Nephron progenitor cell (in vitro differentiated cells): Measurements from ENCODE around the gene CPSF2.

ENCODE experiments used
- DNase-seq: peaks from one replicate; pipeline ENCODE4 v3.0.0; 2021
- H3K27ac Mint-ChIP-seq: 2 replicates; pipeline ENCODE4 v1.8.0; 2021; ENCODE audit warnings: mild to moderate bottlenecking, moderate library complexity, mixed read lengths
- H3K27me3 Mint-ChIP-seq: 2 replicates; pipeline ENCODE4 v1.8.0; 2021; ENCODE audit warnings: mild to moderate bottlenecking, low read depth, mixed read lengths; ENCODE audit not compliant: poor library complexity
- H3K36me3 Mint-ChIP-seq: 2 replicates; pipeline ENCODE4 v1.8.0; 2021; ENCODE audit warnings: low read depth, mixed read lengths
- H3K4me1 Mint-ChIP-seq: 2 replicates; pipeline ENCODE4 v1.8.0; 2021; ENCODE audit warnings: mixed read lengths
- H3K4me3 Mint-ChIP-seq: 2 replicates; pipeline ENCODE4 v1.8.0; 2021; ENCODE audit warnings: mild to moderate bottlenecking, moderate library complexity, mixed read lengths
- H3K9me3 Mint-ChIP-seq: 2 replicates; pipeline ENCODE4 v1.8.0; 2021; ENCODE audit warnings: mild to moderate bottlenecking, moderate library complexity, mixed read lengths
- TF ChIP-seq, protein P1 (sequence below): fragments of 200-600 bp; sonication (generic); IDR thresholded peaks from 2 replicates; pipeline ENCODE4 v1.5.0; 2021; ENCODE audit warnings: antibody characterized with exemption

Gene CPSF2

DNA sequence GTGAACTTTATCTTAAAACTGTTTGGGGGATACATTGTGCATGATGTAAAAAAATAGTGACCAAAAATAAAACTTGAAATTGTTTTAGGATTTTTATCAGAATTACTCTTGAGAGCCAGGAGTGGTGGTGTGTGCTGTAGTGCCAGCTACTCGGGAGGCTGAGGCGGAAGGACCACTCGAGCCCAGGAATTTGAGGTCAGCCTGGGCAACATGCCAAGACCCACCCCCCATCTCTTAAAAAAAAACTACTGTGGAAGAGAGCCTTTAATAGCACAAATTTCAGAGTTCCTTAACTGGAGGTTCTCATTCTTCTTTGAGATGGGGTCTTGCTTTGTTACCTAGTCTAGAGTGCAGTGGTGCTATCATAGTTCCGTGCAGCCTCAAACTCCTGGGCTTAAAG is 21.5 kb downstream of the CPSF2 start:
- Mint-ChIP-seq H3K4me3 (no peak overlapping the region), H3K36me3 (peaks cover 75% of the 10 kb centered on the region), H3K9me3 (no peaks in the 10 kb centered on the region), H3K4me1 (no peaks in the 10 kb centered on the region), H3K27me3 (no peaks in the 10 kb centered on the region), H3K27ac (no peak overlapping the region)
- TF ChIP-seq, protein P1, sequence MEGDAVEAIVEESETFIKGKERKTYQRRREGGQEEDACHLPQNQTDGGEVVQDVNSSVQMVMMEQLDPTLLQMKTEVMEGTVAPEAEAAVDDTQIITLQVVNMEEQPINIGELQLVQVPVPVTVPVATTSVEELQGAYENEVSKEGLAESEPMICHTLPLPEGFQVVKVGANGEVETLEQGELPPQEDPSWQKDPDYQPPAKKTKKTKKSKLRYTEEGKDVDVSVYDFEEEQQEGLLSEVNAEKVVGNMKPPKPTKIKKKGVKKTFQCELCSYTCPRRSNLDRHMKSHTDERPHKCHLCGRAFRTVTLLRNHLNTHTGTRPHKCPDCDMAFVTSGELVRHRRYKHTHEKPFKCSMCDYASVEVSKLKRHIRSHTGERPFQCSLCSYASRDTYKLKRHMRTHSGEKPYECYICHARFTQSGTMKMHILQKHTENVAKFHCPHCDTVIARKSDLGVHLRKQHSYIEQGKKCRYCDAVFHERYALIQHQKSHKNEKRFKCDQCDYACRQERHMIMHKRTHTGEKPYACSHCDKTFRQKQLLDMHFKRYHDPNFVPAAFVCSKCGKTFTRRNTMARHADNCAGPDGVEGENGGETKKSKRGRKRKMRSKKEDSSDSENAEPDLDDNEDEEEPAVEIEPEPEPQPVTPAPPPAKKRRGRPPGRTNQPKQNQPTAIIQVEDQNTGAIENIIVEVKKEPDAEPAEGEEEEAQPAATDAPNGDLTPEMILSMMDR = no peak
- DNase-seq = no peak

DNA sequence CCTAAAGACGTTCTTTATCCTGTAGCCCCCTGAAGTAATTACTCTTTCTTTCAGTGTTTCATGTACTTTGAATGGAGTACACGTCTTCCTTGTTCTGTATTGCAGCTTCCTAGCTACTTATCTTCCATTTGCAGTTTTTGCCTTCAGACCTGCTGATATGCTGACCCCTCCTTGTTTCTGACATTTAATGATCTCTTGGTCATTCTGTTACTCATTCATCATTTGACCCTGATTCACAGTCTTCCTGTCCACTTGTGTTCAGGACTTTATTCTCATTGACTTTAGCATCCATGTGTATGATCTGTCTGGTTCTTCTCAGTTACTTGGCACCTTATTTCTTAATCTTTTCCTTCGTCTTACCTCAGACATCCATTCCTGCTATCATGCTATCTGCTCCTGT is 22.2 kb downstream of the CPSF2 start:
- Mint-ChIP-seq H3K36me3 (peaks cover 75% of the 10 kb centered on the region), H3K4me1 (no peaks in the 10 kb centered on the region), H3K27me3 (no peaks in the 10 kb centered on the region), H3K4me3 (no peak overlapping the region), H3K27ac (peak overlapping the region; percentile 0), H3K9me3 (no peaks in the 10 kb centered on the region)
- TF ChIP-seq, protein P1 = no peak
- DNase-seq = no peak

DNA sequence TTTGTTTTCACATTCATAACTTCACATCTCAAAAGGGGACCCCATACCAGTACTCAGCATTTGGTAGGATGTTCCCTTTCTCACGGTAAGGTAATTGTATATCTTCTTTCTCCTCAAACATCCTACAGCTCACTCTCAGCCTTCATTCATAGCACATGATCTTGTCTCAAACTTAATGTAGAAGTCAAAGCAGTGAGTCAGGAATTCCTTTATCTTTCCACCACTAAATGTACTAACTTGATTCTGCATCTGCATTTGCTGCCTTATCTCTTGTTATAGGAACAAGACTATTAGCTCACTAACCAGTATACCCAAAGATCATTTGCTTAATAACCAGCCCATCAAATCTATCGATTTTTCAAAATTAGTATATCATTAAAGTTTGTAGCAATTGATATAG is 22.9 kb downstream of the CPSF2 start:
- TF ChIP-seq, protein P1 = no peak
- H3K9me3 Mint-ChIP-seq = no peaks in the 10 kb centered on the region
- H3K27me3 Mint-ChIP-seq = no peaks in the 10 kb centered on the region
- peaks cover 79% of the 10 kb centered on the region for H3K36me3 Mint-ChIP-seq
- DNase-seq = no peak
- no peak overlapping the region for H3K4me3 Mint-ChIP-seq
- no peaks in the 10 kb centered on the region for H3K4me1 Mint-ChIP-seq
- H3K27ac Mint-ChIP-seq = no peak overlapping the region

DNA sequence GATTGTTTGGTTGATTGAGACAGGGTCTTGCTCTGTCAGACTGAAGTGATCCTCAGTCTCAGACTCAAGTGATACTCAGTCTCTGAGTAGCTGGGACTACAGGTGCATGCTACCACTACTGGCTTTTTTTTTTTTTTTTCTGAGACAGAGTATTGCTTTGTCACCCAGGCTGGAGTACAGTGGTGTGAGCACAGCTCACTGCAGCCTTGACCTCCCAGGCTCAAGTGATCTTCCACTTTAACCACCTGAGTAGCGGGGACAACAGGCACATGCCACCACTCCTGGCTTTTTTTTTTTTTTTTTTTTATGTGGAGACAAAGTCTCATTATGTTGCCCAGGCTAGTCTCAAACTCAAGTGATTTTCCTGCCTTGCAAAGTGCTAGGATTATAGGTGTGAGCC is 31.8 kb downstream of the CPSF2 start:
- H3K27ac Mint-ChIP-seq = no peak overlapping the region
- peaks cover 72% of the 10 kb centered on the region for H3K36me3 Mint-ChIP-seq
- no peaks in the 10 kb centered on the region for H3K9me3 Mint-ChIP-seq
- H3K27me3 Mint-ChIP-seq = no peaks in the 10 kb centered on the region
- no peaks in the 10 kb centered on the region for H3K4me1 Mint-ChIP-seq
- no peak for DNase-seq
- H3K4me3 Mint-ChIP-seq = no peak overlapping the region
- TF ChIP-seq, protein P1 = no peak

DNA sequence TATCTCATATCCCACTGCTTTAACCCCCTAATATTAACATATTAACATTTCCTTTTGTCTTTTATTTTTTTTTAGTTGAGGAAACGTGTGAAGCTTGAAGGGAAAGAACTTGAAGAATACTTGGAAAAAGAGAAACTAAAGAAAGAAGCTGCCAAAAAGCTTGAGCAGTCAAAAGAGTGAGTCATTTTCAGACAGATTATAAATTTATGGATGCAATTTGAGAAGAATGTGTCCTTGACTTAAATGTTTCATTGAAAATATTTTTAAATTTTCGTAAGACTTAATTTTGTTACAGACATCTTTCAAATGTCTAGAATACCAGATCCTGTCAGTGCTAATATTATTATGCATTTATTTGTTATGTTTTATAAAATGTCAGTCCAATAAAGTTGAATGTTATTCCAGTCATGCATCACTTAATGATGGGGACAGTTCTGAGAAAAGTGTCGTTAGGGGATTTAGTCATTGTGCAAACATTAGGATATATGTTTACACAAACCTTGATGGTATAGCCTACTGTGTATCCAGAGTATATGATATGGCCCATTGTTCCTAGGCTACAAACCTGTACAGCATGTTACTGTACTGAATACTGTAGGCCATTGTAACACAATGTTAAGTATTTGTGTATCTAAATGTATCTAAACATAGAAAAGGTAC is 32.6 kb downstream of the CPSF2 start:
- Mint-ChIP-seq H3K36me3 (peaks cover 71% of the 10 kb centered on the region), H3K27ac (no peak overlapping the region), H3K4me3 (no peak overlapping the region), H3K4me1 (no peaks in the 10 kb centered on the region), H3K9me3 (no peaks in the 10 kb centered on the region), H3K27me3 (no peaks in the 10 kb centered on the region)
- DNase-seq = no peak
- TF ChIP-seq, protein P1 = no peak

DNA sequence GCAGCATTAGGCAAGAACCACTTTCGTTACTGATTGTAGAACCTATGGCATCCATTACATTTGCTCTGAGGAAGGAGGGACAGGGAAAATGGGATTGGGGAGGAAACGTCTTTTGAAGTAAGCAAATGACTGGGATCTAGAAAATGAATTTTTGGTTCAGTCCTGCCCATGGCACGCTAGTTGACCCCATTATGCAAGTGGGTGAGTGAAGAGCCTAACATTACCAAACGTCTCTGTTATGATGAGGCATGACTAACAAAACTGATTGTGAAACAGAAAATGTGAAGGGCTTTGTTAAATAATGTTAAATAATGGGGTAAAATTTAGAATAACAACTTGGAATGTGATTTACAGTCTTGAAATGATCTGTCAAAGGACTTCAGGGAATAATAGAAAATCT is 38.9 kb downstream of the CPSF2 start:
- Mint-ChIP-seq H3K4me3 (no peak overlapping the region), H3K4me1 (no peaks in the 10 kb centered on the region), H3K27me3 (no peaks in the 10 kb centered on the region), H3K27ac (peak overlapping the region; percentile 25), H3K36me3 (peaks cover 85% of the 10 kb centered on the region), H3K9me3 (peaks cover 26% of the 10 kb centered on the region)
- TF ChIP-seq, protein P1 = no peak
- no peak for DNase-seq
